WTC11 (cell line): ENCODE measurements around the gene SFT2D1. TPM values are rescaled to one million over a fixed set of nuclear protein-coding genes. Genes with fewer than 3 reads are reported as not detected.

Experiments used
- ATAC-seq: fragments of 200-7000 bp; cut with Tn5 transposase; 2 replicates; pipeline ENCODE4 v1.10.0; 2021; ENCODE audit warnings: mild to moderate bottlenecking, moderate library complexity
- CTCF ChIA-PET: fragments of 300-600 bp; sonication (Branson Sonifier 250); formaldehyde crosslinking; loops from one replicate; lab custom pipeline; 2021; ENCODE audit warnings: antibody characterized with exemption; lab: Charles Lee
- POLR2A ChIA-PET: fragments of 350-600 bp; sonication (Branson Sonifier 250); formaldehyde crosslinking; loops from one replicate; lab custom pipeline; 2021; ENCODE audit warnings: antibody characterized with exemption; lab: Charles Lee
- DNase-seq: peaks from one replicate; pipeline ENCODE4 v3.0.0; 2021; ENCODE audit warnings: low spot score
- H3K27ac Mint-ChIP-seq: 2 replicates; pipeline ENCODE4 v1.8.0; 2021; ENCODE audit warnings: mixed read lengths
- H3K27me3 Mint-ChIP-seq: 2 replicates; pipeline ENCODE4 v1.8.0; 2021; ENCODE audit warnings: low read depth, mild to moderate bottlenecking, moderate library complexity, mixed read lengths
- H3K36me3 Mint-ChIP-seq: 2 replicates; pipeline ENCODE4 v1.8.0; 2021; ENCODE audit warnings: mixed read lengths
- H3K4me1 Mint-ChIP-seq: 2 replicates; pipeline ENCODE4 v1.8.0; 2022; ENCODE audit warnings: mixed read lengths
- H3K4me3 Mint-ChIP-seq: 2 replicates; pipeline ENCODE4 v1.8.0; 2021; ENCODE audit warnings: mild to moderate bottlenecking, moderate library complexity, mixed read lengths
- H3K9me3 Mint-ChIP-seq: 2 replicates; pipeline ENCODE4 v1.8.0; 2021; ENCODE audit warnings: mixed read lengths
- ARID4B ChIP-seq: sonication (generic); formaldehyde crosslinking; IDR thresholded peaks from 2 replicates; pipeline ENCODE4 v1.8.0; 2023; ENCODE audit warnings: missing genetic modification reagents, mild to moderate bottlenecking, borderline replicate concordance
- E2F5 ChIP-seq: sonication (generic); formaldehyde crosslinking; IDR thresholded peaks from 2 replicates; pipeline ENCODE4 v1.8.1; 2022; ENCODE audit warnings: mild to moderate bottlenecking, moderate library complexity, missing genetic modification reagents
- FOXP1 ChIP-seq: sonication (generic); formaldehyde crosslinking; IDR thresholded peaks from 2 replicates; pipeline ENCODE4 v1.8.0; 2022; ENCODE audit warnings: missing genetic modification reagents, mild to moderate bottlenecking, moderate library complexity, borderline replicate concordance
- FOXP4 ChIP-seq: sonication (generic); formaldehyde crosslinking; IDR thresholded peaks from 2 replicates; pipeline ENCODE4 v1.8.0; 2022; ENCODE audit warnings: mild to moderate bottlenecking, missing genetic modification reagents
- GTF2I ChIP-seq: fragments of 250-450 bp; sonication (Bioruptor Pico); conservative IDR thresholded peaks from 2 replicates; pipeline ENCODE4 v1.4.0; 2021; ENCODE audit warnings: mild to moderate bottlenecking
- HMGA2 ChIP-seq: fragments of 250-450 bp; sonication (Bioruptor Pico); IDR thresholded peaks from 2 replicates; pipeline ENCODE4 v1.4.0; 2021; ENCODE audit warnings: mild to moderate bottlenecking, moderate library complexity
- MYBL2 ChIP-seq: sonication (generic); formaldehyde crosslinking; IDR thresholded peaks from 2 replicates; pipeline ENCODE4 v1.8.1; 2023; ENCODE audit warnings: mild to moderate bottlenecking, moderate library complexity, missing genetic modification reagents
- NFE2L1 ChIP-seq: sonication (generic); formaldehyde crosslinking; IDR thresholded peaks from 2 replicates; pipeline ENCODE4 v1.8.1; 2023; ENCODE audit warnings: missing genetic modification reagents
- PRDM15 ChIP-seq: sonication (generic); formaldehyde crosslinking; IDR thresholded peaks from 2 replicates; pipeline ENCODE4 v1.8.0; 2022; ENCODE audit warnings: missing genetic modification reagents
- PRRX2 ChIP-seq: fragments of 250-450 bp; sonication (Bioruptor Pico); IDR thresholded peaks from 2 replicates; pipeline ENCODE4 v1.8.0; 2021; ENCODE audit warnings: mild to moderate bottlenecking
- ZNF232 ChIP-seq: sonication (generic); formaldehyde crosslinking; IDR thresholded peaks from 2 replicates; pipeline ENCODE4 v1.8.0; 2022; ENCODE audit warnings: mild to moderate bottlenecking, missing genetic modification reagents
- ZNF532 ChIP-seq: fragments of 250-450 bp; sonication (Bioruptor Pico); IDR thresholded peaks from 2 replicates; pipeline ENCODE4 v1.9.0; 2021; ENCODE audit warnings: mild to moderate bottlenecking, borderline replicate concordance
- total RNA-seq: library from RNA; stranded (reverse); gene quantifications from 3 replicates; pipeline ENCODE4 v1.2.3, GENCODE V29; 2021

The SFT2D1 gene
- total RNA-seq, 1 experiment from 2014 or later: 53.1 TPM

GRCh38 chr6:166296035-166296883 is 46.1 kb downstream of the SFT2D1 start:
- H3K4me1 Mint-ChIP-seq: no peaks in the 10 kb centered on the region
- ChIA-PET POLR2A (interaction anchor here (1.0 kb wide), 1 partner anchor 28 kb away, joined by 3 read pairs; no protein-coding TSS in a partner anchor), CTCF (interaction anchor here (1.6 kb wide), 1 partner anchor 17 kb away, joined by 5 read pairs; no protein-coding TSS in a partner anchor)
- no peak overlapping the region for H3K27ac Mint-ChIP-seq
- H3K36me3 Mint-ChIP-seq: peaks cover 14% of the 10 kb centered on the region
- peaks cover 37% of the 10 kb centered on the region for H3K9me3 Mint-ChIP-seq
- TF ChIP-seq HMGA2 (CRISPR knock-in tag) (no peak), ZNF532 (CRISPR knock-in tag) (no peak), E2F5 (CRISPR knock-in tag) (no peak), MYBL2 (no peak), PRRX2 (CRISPR knock-in tag) (no peak), ZNF232 (CRISPR knock-in tag) (no peak), NFE2L1 (CRISPR knock-in tag) (no peak), PRDM15 (no peak), FOXP4 (CRISPR knock-in tag) (no peak), ARID4B (CRISPR knock-in tag) (no peak), GTF2I (CRISPR knock-in tag) (no peak), FOXP1 (no peak)
- H3K4me3 Mint-ChIP-seq: no peak overlapping the region
- H3K27me3 Mint-ChIP-seq: peaks cover 10% of the 10 kb centered on the region
- no peak for ATAC-seq
- DNase-seq: no peak
